GM12891 (cell line): ENCODE measurements around the gene HLCS.
"Not testable (repeated sequence)": the region's sequence is repeated elsewhere in the genome, so short reads cannot be mapped to it uniquely, and the experiment has no call there.

Source experiments
- DNase-seq: peaks from one replicate; pipeline ENCODE4 v3.0.0; 2011; ENCODE audit warnings: low spot score; ENCODE audit not compliant: insufficient read length
- FAIRE-seq: peaks from 2 replicates; lab custom pipeline; 2011; peaks lifted over from hg19 to GRCh38; lab: Jason Lieb, UNC
- PAX5 ChIP-seq: IDR thresholded peaks from 2 replicates; pipeline ENCODE4 v1.6.1; 2011; ENCODE audit warnings: low read length, moderate library complexity, mild to moderate bottlenecking; ENCODE audit not compliant: insufficient read depth, severe bottlenecking
- POLR2A ChIP-seq: IDR thresholded peaks from 2 replicates; pipeline ENCODE4 v1.6.1; 2011; ENCODE audit warnings: low read depth, low read length, control low read depth
- POLR2AphosphoS5 ChIP-seq: IDR thresholded peaks from 2 replicates; pipeline ENCODE4 v1.6.1; 2011; ENCODE audit warnings: low read depth, low read length, control low read depth
- POU2F2 ChIP-seq: IDR thresholded peaks from 2 replicates; pipeline ENCODE4 v1.6.1; 2011; ENCODE audit warnings: low read depth, mild to moderate bottlenecking, control low read depth, low read length, moderate library complexity
- SPI1 ChIP-seq: IDR thresholded peaks from 2 replicates; pipeline ENCODE4 v1.6.1; 2011; ENCODE audit warnings: low read depth, low read length, control low read depth
- TAF1 ChIP-seq: IDR thresholded peaks from 2 replicates; pipeline ENCODE4 v1.6.1; 2011; ENCODE audit warnings: low read depth, low read length, control low read depth

HLCS gene

DNA sequence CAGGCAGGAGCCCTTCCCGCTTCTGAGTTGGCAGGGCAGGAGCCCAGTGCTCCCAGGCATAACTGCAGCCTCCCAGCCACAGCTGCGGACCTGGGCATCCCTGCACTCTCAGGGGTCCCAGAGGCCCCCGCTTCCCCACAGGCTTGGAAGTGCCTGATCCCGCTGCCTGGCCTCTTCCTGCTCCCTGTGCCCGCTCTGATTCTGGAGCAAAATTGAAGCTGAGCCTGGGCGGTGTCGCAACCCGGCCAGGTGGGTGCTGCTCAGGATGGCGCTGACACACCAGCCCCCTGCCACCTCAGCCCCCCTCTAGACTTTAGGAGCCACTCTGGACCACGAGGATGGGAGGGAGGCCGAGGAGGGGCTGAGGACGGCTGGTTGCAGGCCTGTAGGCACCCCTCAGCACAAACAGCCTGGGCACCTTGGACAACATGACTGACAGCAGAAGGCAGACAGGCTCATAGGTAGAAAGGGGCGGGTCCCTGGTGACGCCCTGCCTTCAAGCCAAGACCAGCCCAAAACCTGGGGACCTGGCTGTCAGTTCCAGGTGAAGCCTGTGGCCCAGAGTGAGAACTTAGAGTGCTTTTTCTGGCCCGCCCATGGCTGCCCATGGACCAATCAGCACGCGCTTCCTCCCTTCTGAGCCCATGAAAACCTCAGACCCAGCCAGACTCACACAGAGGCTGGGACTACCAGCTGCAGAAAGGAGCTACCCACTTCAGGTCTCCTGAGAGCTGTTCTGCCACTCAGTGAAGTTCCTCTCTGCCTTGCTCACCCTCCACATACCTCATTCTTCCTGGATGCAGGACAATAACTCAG, 7.2 kb downstream of the HLCS start:
- DNase-seq (no peak), FAIRE-seq (no peak)
- no peak for TF ChIP-seq POLR2AphosphoS5
- no peak for TF ChIP-seq TAF1
- TF ChIP-seq SPI1: no peak
- no peak for TF ChIP-seq POLR2A
- TF ChIP-seq POU2F2: no peak
- no peak for TF ChIP-seq PAX5

DNA sequence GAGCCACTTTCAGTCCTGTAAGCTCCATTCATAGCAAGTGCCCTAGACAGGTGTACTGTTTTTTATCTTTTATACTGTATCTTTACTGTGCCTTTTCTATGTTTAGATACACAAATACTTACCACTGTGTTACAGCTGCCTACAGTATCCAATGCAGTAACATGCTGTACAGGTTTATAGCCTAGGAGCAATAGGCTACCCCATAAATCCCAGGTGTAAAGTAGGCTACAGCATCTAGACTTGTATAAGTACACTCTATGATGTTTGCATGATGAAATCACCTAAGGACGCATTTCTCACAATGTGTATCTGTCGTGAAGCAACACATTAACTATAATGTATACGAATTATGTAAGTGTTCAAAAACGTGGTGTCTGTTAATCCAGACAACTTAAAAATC, 10.7 kb downstream of the HLCS start:
- TF ChIP-seq PAX5 (no peak), POU2F2 (no peak), TAF1 (no peak), SPI1 (no peak), POLR2AphosphoS5 (no peak), POLR2A (no peak)
- DNase-seq (no peak), FAIRE-seq (no peak)

DNA sequence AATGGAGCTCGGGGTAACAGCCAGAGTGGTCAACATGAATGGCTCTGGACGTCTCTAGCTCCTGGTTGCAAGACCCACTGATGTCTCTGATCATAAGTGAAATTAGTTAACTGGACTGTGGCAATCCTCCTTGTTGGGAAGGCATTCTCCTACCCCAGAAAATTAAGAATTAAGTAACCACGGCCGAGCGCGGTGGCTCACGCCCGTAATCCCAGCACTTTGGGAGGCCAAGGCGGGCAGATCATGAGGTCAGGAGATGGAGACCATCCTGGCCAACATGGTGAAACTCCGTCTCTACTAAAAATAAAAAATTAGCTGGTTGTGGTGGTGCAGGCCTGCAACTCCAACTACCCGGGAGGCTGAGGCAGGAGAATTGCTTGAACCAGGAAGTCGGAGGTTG, 14.1 kb downstream of the HLCS start:
- not testable (repeated sequence) for DNase-seq, FAIRE-seq

GRCh38 chr21:36949171-36950141, 17.0 kb downstream of the HLCS start:
- DNase-seq (no peak), FAIRE-seq (no peak)
- TF ChIP-seq POLR2A (no peak), POU2F2 (no peak), TAF1 (no peak), PAX5 (no peak), POLR2AphosphoS5 (no peak), SPI1 (no peak)

DNA sequence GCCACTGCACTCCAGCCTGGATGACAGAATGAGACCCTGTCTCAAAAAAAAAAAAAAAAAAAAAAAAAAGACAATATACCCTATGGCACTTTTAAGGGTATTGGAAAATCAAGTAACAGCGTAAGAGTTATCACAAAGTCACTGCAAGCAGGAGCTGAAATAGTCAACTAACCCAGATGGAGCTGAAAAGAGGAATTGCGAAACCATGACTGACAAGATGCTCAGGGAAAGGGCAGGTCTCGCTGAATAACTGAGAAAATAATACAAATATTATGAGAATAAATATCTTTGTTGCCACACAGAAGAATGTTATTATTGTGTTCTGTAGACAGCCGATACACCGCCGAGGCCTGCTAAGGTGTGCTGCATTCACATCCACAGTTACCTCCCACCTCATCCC, 17.8 kb downstream of the HLCS start:
- TF ChIP-seq SPI1 (peak; percentile 81), TAF1 (no peak), POU2F2 (no peak), POLR2A (no peak), PAX5 (no peak)
- no peak for FAIRE-seq

GRCh38 chr21:36946949-36947356, 19.5 kb downstream of the HLCS start:
- no peak for TF ChIP-seq POU2F2
- TF ChIP-seq PAX5: no peak
- no peak for TF ChIP-seq SPI1
- TF ChIP-seq POLR2AphosphoS5: no peak
- TF ChIP-seq TAF1: no peak
- no peak for TF ChIP-seq POLR2A
- no peak for DNase-seq
- FAIRE-seq: no peak

More for the DNA sequence above, 17.8 kb downstream of the HLCS start:
- no peak for DNase-seq

DNA sequence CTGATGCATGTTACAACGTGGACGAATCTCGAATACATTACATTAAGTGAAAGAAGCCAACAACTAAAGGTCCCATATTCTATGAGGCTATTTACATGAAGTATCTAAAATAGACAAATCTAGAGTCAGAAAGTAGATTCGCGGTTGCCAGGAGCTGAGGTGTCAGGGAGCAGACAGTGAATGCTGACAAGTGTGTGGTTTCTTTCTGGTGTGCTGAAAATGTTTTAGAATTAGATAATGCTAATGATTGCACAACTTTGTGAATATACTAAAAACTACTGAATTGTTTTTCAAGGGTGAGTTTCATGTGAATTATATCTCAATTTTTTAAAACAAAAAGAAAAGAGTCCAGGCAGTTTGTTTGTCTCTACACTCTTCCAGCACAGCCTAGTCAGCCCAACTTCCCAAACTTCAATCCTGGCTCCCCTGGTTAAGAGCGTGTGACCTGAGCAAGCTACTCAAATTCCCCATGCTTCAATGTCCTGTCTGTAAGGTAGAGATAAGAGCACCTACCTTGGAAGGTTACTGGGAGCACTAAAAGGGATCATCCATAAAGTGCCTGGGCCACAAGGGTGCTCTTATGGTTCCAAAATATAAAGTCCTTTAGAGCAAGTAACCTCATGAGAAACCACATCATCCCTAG, 20.9 kb downstream of the HLCS start:
- DNase-seq: no peak
- TF ChIP-seq POLR2A (no peak), SPI1 (no peak), PAX5 (no peak), POU2F2 (no peak), POLR2AphosphoS5 (no peak), TAF1 (no peak)
- FAIRE-seq: no peak

GRCh38 chr21:36936361-36937135, 29.9 kb downstream of the HLCS start:
- FAIRE-seq: no peak
- TF ChIP-seq POLR2A (no peak), POLR2AphosphoS5 (no peak), PAX5 (no peak), TAF1 (no peak), POU2F2 (no peak)
- DNase-seq: no peak
